HG03558 (cell line): ENCODE data around the gene ANTXRL.
"Not testable (repeated sequence)": the region's sequence is repeated elsewhere in the genome, so short reads cannot be mapped to it uniquely, and the experiment has no call there.

Experiments
- ATAC-seq: cut with Tn5 transposase; IDR thresholded peaks from one replicate; pipeline ENCODE4 v1.9.1; 2021; ENCODE audit warnings: moderate number of reproducible peaks; ENCODE audit not compliant: unreplicated experiment; ENCODE audit errors: extremely low read depth

ANTXRL gene

GRCh38 chr10:46321770-46322169, 35.0 kb downstream of the ANTXRL start:
- no peak for ATAC-seq

DNA sequence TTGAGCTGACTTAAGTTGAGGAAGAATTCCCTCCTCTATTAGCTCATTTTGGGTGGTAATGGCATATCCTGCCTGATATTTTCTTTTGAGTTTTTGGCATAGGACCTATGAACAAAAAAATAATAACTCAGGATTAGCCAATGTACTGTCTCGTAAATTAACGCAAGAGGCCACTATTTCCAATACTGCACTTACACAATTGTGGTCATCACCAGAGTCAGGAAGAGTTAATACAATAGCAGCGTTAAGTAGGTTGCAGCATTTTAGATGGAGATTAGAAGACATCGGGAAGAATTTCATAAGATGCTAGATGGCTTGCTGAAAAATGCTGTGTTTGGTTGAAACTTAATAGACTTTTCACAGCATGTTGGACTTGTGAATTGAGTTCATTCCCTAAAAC, 36.4 kb downstream of the ANTXRL start:
- no peak for ATAC-seq

- ATAC-seq: no peak
Observed at GRCh38 chr10:46325021-46325420, 38.2 kb downstream of the ANTXRL start.

GRCh38 chr10:46326066-46326465, 39.3 kb downstream of the ANTXRL start:
- no peak for ATAC-seq

DNA sequence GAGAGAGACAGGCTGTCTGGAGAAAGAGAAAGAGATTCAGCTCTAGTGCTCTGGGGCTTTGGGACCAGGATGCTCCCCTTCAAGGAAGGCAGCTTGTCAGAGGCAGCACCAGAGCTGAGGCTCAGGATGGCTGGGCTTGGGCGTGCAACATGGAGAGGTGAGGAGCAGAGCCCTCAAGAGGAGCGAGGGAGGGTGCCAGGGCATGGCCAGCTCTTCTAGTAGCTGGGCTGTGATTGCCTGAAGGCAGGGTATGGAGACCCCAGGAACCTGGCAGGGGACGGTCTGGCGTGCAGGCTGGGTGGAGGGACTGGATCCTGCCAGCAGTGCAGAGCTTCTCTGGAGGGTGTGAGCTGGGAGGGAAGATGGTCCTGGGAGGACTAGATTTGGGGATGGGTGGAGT, 40.2 kb downstream of the ANTXRL start:
- ATAC-seq: no peak

- no peak for ATAC-seq
Observed at GRCh38 chr10:46327685-46328084, 40.9 kb downstream of the ANTXRL start.

- ATAC-seq: no peak
Observed at GRCh38 chr10:46328853-46329689, 42.3 kb downstream of the ANTXRL start.

DNA sequence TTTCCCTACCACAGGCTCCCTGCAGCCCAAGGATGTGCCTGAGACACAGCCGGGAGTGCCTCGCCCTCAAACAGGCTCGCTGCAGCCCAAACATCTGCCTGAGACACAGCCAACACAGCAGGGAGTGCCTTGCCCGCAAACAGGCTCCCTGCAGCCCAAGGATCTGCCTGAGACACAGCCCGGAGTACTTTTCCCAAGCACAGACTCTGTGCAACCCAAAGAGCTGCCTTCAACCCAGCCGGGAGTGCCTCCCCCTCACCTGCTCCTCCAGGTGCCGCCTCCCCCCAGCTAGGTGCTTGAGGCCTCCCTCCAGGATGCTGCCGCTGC, 42.9 kb downstream of the ANTXRL start:
- no peak for ATAC-seq

DNA sequence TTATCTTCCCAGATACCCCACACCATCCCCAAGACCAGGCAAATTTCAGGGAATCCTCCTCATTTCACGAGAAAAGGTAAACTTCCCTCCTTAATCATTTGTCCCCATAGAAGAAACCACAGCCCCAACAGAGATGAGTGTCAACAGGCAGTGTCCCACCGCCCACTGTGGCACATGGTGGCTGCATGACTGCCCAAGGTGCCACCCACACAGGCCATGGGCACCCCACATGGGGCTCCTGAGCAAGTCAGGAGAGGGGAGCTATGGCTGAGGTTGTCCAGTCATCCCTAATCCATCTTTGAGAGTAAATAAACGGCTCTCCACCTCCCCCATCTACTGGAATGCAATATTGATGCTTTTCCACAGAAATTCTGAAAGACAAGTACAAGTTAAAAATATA, 44.1 kb downstream of the ANTXRL start:
- ATAC-seq: no peak

DNA sequence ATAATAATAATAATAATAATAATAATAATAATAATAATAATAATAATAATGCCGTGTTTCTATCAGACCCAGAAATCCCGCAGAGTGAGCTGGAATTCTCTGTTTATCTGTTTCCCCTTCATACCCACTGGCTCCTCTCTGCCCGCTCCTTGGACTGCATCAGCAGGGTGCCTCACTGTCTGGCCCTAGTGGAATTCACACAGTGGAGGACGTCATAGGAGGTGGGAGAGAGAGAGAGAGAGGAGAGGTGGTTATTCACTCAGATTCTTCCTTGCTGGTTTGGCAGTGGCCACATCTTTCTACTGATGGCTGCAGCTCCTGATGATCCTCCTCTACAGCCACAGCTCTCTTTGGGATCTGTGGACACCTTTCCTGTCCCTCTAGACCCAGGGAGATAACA, 78.7 kb downstream of the ANTXRL start:
- not testable (repeated sequence) for ATAC-seq

GRCh38 chr10:46367209-46367608, 80.4 kb downstream of the ANTXRL start:
- ATAC-seq: not testable (repeated sequence)

DNA sequence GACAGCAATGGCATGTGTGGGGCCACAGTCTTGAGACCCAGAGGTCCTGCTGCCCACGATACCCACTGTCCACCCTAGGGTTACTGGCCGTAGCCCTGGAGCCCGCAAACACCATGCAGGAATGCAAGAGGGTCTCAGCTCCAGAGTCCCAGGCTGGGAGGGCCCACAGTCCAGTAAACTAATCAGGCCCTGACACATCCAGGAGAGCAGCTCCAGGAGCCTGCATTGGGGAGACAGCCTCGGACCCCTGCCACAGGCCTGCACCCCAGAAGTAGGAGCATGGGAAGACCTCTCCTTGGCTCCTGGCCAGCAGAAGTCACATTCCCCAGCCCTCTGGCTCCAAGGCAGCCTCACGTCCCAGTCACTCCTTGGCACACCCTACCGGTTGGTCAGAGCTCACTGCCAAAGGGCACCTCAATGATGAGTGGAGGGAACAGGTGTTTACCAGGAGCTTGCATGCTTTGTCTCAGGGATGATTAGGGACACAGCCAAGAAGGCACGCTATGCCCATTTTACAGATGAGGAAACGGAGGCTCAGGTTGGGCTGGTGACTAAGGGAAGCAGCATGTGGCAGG, 81.0 kb downstream of the ANTXRL start:
- not testable (repeated sequence) for ATAC-seq

GRCh38 chr10:46368956-46369355, 82.2 kb downstream of the ANTXRL start:
- not testable (repeated sequence) for ATAC-seq

GRCh38 chr10:46374410-46374809, 87.6 kb downstream of the ANTXRL start:
- ATAC-seq: not testable (repeated sequence)

GRCh38 chr10:46375406-46375805, 88.6 kb downstream of the ANTXRL start, which contains the start of gene ANXA8L1:
TSS of gene ANXA8L1 (plus strand) at chr10:46375776. CDS start at chr10:46375852, 76 bp downstream.
- ATAC-seq: not testable (repeated sequence)

DNA sequence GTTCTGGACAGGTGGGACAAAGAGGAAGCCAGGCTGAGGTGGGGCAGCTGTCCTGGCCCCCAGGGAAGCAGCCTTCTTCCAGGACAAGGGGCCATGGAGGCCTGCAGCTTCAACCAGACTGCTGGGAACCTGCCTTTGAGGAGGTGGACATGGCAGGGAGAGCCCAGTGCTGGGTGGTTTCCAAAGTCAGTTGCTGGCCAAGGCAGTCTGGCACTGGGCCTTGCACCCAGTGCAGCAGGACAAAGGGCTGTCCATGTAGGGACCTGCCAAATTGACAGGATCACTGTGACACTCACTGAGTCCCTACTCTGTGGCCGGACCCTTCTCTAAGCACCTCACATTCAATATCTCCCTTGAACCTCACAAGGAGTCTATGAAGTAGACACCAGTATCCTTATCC, 90.2 kb downstream of the ANTXRL start:
- not testable (repeated sequence) for ATAC-seq

DNA sequence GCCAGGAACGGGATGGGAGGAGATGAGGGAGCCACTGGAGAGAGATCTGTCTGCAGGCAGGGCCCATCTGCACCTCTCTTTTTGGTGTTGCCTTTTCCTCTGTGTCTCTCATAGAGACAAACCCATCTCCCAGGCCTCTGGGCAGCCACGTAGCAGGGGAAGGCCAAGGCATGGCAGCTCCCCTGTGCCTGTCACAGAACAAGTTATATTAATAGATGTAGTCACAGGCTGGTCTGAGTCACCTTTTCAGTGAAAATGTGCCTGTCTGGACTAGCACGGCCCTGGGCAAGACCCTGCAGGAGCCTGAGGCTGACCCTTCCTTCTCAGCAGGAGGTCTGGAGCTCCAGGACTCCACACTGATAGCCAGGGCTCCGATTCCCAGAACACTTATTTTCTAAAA, 90.9 kb downstream of the ANTXRL start:
- not testable (repeated sequence) for ATAC-seq

DNA sequence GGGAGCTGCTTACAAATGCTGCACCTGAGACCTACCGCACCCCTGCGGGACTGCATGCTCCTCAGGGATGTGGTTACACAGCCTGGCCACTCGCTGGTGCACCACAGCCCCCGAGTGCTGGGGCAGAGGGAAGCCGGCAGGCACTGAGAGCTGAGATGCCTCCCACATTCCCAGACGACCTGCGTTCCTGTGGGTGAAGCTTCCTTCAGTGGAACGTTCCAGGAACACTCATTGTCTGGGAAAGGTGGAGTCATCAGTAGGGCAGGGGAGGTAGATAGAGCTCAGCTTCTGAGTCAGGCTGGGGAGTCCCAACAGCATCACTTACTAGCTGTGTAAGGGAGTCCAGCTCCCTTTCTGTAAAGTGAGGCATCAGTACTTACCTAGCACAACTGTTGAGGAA, 91.3 kb downstream of the ANTXRL start:
- not testable (repeated sequence) for ATAC-seq

DNA sequence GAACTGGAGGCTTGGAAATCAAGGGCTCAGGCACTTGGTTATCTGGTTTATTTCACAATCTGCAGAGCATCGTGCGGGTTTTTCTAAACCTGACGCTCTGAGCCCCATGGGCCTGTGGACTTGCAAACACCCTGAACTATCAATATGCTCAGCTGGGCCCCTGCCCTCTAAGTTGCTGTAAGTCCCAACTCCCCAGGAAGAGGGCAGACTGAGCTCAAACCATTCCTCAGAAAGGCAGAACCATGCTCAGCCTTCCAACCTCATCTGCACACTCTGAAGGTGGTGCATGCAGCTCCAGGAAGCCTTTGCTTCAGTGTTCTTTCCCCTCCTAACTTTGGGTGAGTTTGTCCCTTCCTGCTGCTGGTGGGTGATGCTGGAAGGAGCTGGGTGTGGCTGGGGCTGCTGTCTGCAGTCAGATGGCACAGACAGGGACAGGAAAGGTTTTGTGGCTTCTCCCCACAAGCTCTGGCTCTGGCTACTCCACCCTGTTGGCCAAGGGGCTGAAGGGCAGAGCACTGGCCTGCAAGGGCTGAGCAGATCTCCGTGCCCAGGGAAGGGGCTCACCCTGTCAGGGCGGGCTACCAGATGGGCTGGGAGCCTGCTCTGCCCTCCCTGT, 92.5 kb downstream of the ANTXRL start:
- ATAC-seq: not testable (repeated sequence)
